Progenitor cell of endocrine pancreas (in vitro differentiated cells): Measurements from ENCODE around the gene ABCC6. TPM values are rescaled to one million over a fixed set of nuclear protein-coding genes. Genes with fewer than 3 reads are reported as not detected.

ENCODE experiments used
- DNase-seq: peaks from one replicate; pipeline ENCODE4 v3.0.0; 2021; ENCODE audit warnings: low spot score; ENCODE audit not compliant: unreplicated experiment
- H3K27ac Mint-ChIP-seq: 2 replicates; pipeline ENCODE4 v1.8.0; 2021; ENCODE audit warnings: mild to moderate bottlenecking, moderate library complexity, mixed read lengths
- H3K27me3 Mint-ChIP-seq: 2 replicates; pipeline ENCODE4 v1.8.0; 2021; ENCODE audit warnings: mixed read lengths
- H3K36me3 Mint-ChIP-seq: 2 replicates; pipeline ENCODE4 v1.8.0; 2022; ENCODE audit warnings: mixed read lengths; ENCODE audit not compliant: insufficient read depth
- H3K4me1 Mint-ChIP-seq: 2 replicates; pipeline ENCODE4 v1.8.0; 2021; ENCODE audit warnings: low read depth, mixed read lengths
- H3K4me3 Mint-ChIP-seq: 2 replicates; pipeline ENCODE4 v1.8.0; 2021; ENCODE audit warnings: low read depth, mild to moderate bottlenecking, moderate library complexity, mixed read lengths
- H3K9me3 Mint-ChIP-seq: 2 replicates; pipeline ENCODE4 v1.8.0; 2021; ENCODE audit warnings: low read depth, mixed read lengths
- CTCF ChIP-seq: fragments of 200-600 bp; sonication (generic); IDR thresholded peaks from one replicate; pipeline ENCODE4 v1.5.0; 2021; ENCODE audit warnings: antibody characterized with exemption, mild to moderate bottlenecking; ENCODE audit not compliant: unreplicated experiment
- total RNA-seq: library from RNA; stranded (reverse); gene quantifications from 2 replicates; pipeline ENCODE4 v1.2.1, GENCODE V29; 2021

The ABCC6 gene
- total RNA-seq, 1 donor from 2014 or later = 9.8 TPM

- Mint-ChIP-seq H3K9me3 (no peaks in the 10 kb centered on the region), H3K36me3 (peaks cover 2% of the 10 kb centered on the region), H3K27me3 (no peaks in the 10 kb centered on the region), H3K27ac (no peak overlapping the region), H3K4me1 (no peaks in the 10 kb centered on the region), H3K4me3 (no peak overlapping the region)
- TF ChIP-seq CTCF = no peak
- DNase-seq = no peak
These were observed 54.9 kb downstream of the ABCC6 start for GRCh38 chr16:16168431-16168830.

- Mint-ChIP-seq H3K36me3 (peaks cover 2% of the 10 kb centered on the region), H3K27ac (no peak overlapping the region), H3K9me3 (no peaks in the 10 kb centered on the region), H3K4me1 (no peaks in the 10 kb centered on the region), H3K27me3 (no peaks in the 10 kb centered on the region), H3K4me3 (no peak overlapping the region)
- no peak for DNase-seq
- TF ChIP-seq CTCF = no peak
These were observed 55.4 kb downstream of the ABCC6 start for GRCh38 chr16:16167927-16168326.

- H3K4me1 Mint-ChIP-seq = no peaks in the 10 kb centered on the region
- H3K27ac Mint-ChIP-seq = no peak overlapping the region
- H3K36me3 Mint-ChIP-seq = peaks cover 5% of the 10 kb centered on the region
- H3K27me3 Mint-ChIP-seq = no peaks in the 10 kb centered on the region
- no peak for TF ChIP-seq CTCF
- DNase-seq = no peak
- H3K4me3 Mint-ChIP-seq = no peak overlapping the region
- no peaks in the 10 kb centered on the region for H3K9me3 Mint-ChIP-seq
These were observed 56.3 kb downstream of the ABCC6 start for GRCh38 chr16:16166949-16167348.

GRCh38 chr16:16166085-16166484, 57.2 kb downstream of the ABCC6 start:
- DNase-seq = no peak
- TF ChIP-seq CTCF = no peak
- no peaks in the 10 kb centered on the region for H3K4me1 Mint-ChIP-seq

GRCh38 chr16:16164243-16164642, 59.1 kb downstream of the ABCC6 start:
- no peak overlapping the region for H3K4me3 Mint-ChIP-seq
- H3K27ac Mint-ChIP-seq = no peak overlapping the region
- TF ChIP-seq CTCF = no peak
- H3K9me3 Mint-ChIP-seq = peaks cover 3% of the 10 kb centered on the region
- no peaks in the 10 kb centered on the region for H3K4me1 Mint-ChIP-seq
- DNase-seq = no peak
- H3K27me3 Mint-ChIP-seq = no peaks in the 10 kb centered on the region
- H3K36me3 Mint-ChIP-seq = peaks cover 10% of the 10 kb centered on the region

More at GRCh38 chr16:16166085-16166484, 57.2 kb downstream of the ABCC6 start:
- no peaks in the 10 kb centered on the region for H3K9me3 Mint-ChIP-seq
- no peak overlapping the region for H3K27ac Mint-ChIP-seq
- no peak overlapping the region for H3K4me3 Mint-ChIP-seq
- H3K36me3 Mint-ChIP-seq = peaks cover 6% of the 10 kb centered on the region
- H3K27me3 Mint-ChIP-seq = no peaks in the 10 kb centered on the region
